ENCODE data around the gene GPS2.

DNA sequence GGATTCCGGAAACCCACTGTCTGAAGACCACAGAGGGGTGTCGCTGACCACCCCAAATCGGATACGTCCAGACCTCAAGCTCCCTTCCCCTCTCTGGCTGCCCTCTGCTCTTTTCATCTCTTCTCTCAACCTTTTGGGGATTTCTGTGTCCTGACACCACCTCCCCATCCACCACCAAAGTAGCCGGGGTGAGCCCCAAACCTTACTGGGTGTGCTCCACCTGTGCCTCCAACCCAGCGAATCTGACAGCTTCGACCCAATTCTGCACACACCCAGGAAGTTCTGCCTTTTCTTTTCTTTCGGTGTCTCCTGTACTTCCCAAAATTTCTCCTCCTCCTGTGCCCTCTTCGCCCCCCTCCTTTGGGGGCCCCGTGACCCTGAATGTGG is 37.3 kb upstream of the GPS2 start:
- TF ChIP-seq, protein P1, sequence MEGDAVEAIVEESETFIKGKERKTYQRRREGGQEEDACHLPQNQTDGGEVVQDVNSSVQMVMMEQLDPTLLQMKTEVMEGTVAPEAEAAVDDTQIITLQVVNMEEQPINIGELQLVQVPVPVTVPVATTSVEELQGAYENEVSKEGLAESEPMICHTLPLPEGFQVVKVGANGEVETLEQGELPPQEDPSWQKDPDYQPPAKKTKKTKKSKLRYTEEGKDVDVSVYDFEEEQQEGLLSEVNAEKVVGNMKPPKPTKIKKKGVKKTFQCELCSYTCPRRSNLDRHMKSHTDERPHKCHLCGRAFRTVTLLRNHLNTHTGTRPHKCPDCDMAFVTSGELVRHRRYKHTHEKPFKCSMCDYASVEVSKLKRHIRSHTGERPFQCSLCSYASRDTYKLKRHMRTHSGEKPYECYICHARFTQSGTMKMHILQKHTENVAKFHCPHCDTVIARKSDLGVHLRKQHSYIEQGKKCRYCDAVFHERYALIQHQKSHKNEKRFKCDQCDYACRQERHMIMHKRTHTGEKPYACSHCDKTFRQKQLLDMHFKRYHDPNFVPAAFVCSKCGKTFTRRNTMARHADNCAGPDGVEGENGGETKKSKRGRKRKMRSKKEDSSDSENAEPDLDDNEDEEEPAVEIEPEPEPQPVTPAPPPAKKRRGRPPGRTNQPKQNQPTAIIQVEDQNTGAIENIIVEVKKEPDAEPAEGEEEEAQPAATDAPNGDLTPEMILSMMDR (IDR thresholded peaks at IDR 0.05) = peak in 5 of 12 donors; percentile 53 to 68 (median 61)
- no peak for TF ChIP-seq POLR2A (IDR thresholded peaks at IDR 0.05)

Data from heart left ventricle (tissue), 13 donors.